Activated CD4-positive, alpha-beta T cell treated with anti-CD3 and anti-CD28 coated beads for 1 hour (primary cell): ENCODE data around the gene SOBP.

Experiments used
- DNase-seq: peaks from one replicate; pipeline ENCODE4 v3.0.0-alpha.2; 2020

The SOBP gene

DNA sequence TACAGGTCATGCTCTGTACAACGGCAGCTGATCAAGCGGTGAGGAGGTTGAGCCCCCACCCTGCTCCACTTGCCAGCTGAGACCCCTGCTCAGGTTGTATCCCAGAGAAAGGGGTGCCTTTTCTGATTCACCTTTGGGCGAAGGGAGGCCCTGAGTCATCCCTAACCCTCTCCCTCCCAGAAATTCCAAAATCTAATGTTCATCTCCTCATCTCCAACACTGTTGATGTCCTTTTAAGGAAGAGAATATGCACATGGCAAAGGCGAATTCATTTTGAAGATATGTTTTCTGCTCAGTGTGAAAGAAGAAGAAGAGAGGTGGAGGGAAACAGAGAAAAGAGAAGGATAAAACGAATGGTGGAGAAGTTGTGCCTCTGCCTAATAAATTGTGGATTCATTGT is 213.7 kb downstream of the SOBP start:
- no peak for DNase-seq

DNA sequence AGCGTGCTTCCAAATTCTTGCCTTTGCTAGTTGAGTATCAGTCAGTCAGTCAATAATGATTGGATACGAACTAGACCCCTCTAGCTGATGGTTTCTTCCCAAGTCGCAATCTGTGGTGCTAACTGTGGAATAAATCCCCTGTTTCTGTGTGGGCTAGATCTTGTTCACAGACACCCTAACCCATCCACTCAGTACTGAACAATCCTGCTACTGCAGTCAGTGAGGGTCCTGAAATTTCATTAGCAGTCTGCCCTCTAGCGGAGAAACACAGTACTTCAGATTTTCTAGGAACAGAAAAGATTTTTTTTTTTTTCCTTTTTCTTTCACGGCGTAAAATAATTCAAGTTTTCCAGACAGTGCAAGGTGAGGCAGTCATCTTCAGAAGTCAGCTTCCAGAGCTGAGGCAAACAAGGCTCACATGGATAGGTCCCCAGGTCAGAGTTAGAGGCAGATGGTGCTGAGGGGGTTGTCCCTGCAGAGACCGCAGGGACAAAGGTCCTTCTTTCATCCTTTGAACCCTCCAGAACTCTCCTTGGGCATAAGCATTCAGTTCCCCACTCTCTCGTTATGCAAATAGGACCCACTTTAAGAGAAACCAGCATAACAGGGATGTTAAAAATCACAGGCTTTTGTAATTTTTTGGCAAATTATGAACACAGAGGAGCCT is 214.6 kb downstream of the SOBP start:
- DNase-seq = no peak

DNA sequence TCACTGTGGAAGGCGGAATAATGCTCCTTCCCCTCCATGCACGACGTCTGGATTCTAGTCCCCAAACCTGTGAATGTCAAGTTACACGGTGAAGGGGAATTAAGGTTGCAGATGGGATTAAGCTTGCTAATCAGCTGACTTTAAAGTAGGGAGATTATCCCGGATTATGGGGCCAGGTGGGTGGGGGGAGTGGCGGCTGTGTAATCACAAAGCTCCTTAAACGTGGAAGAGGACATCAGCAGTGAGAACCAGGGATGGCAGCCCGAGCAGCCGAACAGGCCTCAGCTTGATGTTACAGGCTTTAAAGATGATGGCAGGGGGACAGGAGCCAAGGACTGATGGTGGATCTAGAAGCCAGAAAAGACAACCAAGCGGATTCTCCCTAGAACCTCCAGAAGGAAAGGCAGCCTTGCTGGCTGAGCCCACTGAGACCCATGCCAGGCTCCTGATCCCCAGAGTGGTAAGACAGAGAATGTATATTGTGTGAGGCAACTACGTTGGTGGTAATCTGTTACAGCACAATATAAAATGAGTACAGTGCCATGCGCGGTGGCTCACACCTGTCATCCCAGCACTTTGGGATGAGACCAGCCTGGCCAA is 216.7 kb downstream of the SOBP start:
- no peak for DNase-seq

DNA sequence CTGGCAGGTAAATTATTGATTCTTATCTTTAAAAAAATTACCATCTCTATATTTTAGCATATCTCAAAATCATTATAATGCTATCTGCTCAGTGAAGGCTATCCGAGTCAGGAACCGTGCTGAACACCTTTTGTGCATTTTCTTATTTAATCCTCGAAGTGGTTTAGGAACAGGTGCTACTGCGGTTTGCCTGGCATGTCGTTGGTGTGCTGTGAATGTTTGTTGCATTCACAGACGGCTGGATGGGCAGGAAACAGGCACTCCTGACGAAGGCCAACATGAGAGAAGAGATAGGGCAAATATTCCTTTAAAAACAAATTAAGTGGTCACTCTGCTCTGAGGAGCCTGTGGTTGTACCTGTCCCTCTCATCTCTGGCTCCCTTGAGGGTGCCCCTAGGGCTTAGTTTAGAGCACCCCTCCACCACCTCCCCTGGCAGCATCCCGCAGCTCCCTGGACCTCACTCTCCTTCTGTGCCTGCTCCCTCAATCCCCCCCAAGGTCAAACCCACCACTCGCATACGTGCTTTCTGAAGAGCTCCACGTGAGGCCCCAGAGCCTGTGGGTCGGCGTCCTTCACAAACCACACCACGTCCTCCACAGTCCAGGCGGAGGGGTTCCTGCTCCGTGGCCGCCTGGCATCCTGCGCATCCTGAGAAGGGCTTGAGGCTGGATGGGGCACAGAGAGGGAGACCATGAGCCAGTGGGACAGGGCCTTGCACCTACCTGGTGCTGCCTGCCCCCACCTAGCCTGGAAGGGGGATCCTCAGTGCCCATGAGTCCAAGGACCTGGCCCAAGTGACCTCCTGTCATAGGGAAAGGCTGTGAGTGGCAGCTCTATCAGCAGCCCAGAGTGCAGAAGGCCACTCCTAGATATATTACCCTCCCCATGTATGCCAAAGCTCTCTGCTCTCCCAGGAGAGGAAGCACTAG is 217.7 kb downstream of the SOBP start:
- no peak for DNase-seq

DNA sequence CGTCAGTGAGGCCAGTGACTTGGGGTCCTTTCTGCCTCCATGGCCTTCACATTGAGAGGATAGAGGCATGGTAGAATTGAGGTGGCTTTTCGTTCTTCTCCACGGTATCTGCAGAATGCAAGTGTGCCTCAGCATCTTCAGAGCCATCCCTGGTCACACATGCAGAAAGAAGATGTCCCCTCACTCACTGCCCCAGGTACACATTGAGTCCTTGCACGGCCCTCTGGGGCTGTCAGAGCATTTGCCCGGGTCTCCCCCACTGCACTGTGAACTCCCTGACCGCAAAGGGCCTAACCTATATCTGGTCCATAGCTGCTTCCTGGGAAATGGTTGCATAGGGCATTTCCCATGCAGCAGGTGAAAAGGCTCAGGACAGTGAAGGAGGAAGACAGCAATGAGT is 218.5 kb downstream of the SOBP start:
- no peak for DNase-seq

DNA sequence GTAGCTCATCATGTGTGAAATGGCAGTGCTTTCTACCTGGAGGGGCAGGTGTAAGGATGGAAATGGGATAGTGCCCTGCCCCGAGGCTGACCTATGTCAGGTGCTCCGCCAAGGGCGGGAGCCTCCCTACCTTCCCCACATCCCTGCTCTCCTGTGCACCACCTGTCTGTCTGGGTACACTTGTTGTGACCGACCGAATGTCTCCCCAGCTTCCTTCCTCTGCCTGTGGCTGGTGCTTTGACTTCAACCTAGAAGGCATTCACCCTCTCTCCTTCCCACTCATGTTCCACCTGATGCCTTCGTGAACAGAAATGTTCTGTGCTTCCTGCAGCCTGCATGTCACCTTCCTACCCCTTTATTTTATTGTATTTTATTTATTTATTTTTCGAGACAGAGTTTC is 219.4 kb downstream of the SOBP start:
- DNase-seq = no peak
